Measurements from ENCODE around the gene PAX8.

- TF ChIP-seq CTCF (IDR thresholded peaks at IDR 0.05) (no peak), ZFX (IDR thresholded peaks at IDR 0.05; ENCODE audit: borderline replicate concordance) (no peak)
Measured at GRCh38 chr2:113185664-113186432, 92.9 kb downstream of the PAX8 start.

Measured in 22Rv1 (cell line).